HepG2 (cell line): ENCODE data around the gene UNG.

Experiments used
- AFF4 ChIP-seq: sonication (generic); formaldehyde crosslinking; IDR thresholded peaks from 2 replicates; pipeline ENCODE4 v1.4.0; 2020; ENCODE audit warnings: missing genetic modification reagents
- ERF ChIP-seq: IDR thresholded peaks from 2 replicates; pipeline ENCODE4 v1.6.1; 2018; ENCODE audit warnings: missing biosample characterization, missing genetic modification reagents
- GABPA ChIP-seq, 2 experiments: IDR thresholded peaks; 2 replicates each; pipeline ENCODE4 v1.6.1; 2011 to 2016; ENCODE audit warnings: low read depth in 2 of 2, low read length in 1 of 2, missing biosample characterization in 1 of 2, missing genetic modification characterization in 1 of 2
- KLF15 ChIP-seq: sonication (generic); formaldehyde crosslinking; IDR thresholded peaks from 2 replicates; pipeline ENCODE4 v1.8.1; 2023; ENCODE audit warnings: borderline replicate concordance, mild to moderate bottlenecking, inconsistent platforms, missing genetic modification reagents, mixed read lengths
- MYNN ChIP-seq: sonication (generic); formaldehyde crosslinking; IDR thresholded peaks from 2 replicates; pipeline ENCODE4 v1.4.0; 2020; ENCODE audit warnings: mild to moderate bottlenecking, low read depth, missing genetic modification reagents
- TCF7 ChIP-seq: sonication (generic); IDR thresholded peaks from 2 replicates; pipeline ENCODE4 v1.6.1; 2016; ENCODE audit warnings: antibody characterized with exemption, low read depth
- ZNF792 ChIP-seq: IDR thresholded peaks from 2 replicates; pipeline ENCODE4 v1.6.1; 2016
- TF ChIP-seq, protein P1 (sequence below): fragments of 450-650 bp; IDR thresholded peaks from 2 replicates; pipeline ENCODE4 v1.6.1; 2016

GRCh38 chr12:109058773-109059172 is 38.6 kb upstream of the UNG start:
- TF ChIP-seq GABPA (IDR thresholded peaks at IDR 0.05; ENCODE audit: low read depth, low read length) (no peak), GABPA (CRISPR knock-in tag; IDR thresholded peaks at IDR 0.05; ENCODE audit: low read depth) (no peak), TCF7 (no peak), ZNF792 (CRISPR knock-in tag) (no peak), MYNN (CRISPR knock-in tag) (no peak), ERF (CRISPR knock-in tag) (no peak), KLF15 (CRISPR knock-in tag) (no peak), AFF4 (no peak)
- TF ChIP-seq, protein P1, sequence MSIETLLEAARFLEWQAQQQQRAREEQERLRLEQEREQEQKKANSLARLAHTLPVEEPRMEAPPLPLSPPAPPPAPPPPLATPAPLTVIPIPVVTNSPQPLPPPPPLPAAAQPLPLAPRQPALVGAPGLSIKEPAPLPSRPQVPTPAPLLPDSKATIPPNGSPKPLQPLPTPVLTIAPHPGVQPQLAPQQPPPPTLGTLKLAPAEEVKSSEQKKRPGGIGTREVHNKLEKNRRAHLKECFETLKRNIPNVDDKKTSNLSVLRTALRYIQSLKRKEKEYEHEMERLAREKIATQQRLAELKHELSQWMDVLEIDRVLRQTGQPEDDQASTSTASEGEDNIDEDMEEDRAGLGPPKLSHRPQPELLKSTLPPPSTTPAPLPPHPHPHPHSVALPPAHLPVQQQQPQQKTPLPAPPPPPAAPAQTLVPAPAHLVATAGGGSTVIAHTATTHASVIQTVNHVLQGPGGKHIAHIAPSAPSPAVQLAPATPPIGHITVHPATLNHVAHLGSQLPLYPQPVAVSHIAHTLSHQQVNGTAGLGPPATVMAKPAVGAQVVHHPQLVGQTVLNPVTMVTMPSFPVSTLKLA, result no peak
